GM12878 (cell line): Measurements from ENCODE around the gene DNAJC17.

Experiments
- CHD2 ChIP-seq: IDR thresholded peaks from 2 replicates; pipeline ENCODE4 v1.6.1; 2011; ENCODE audit warnings: low read depth, low read length, improper control_type of control experiment, borderline replicate concordance
- CREB1 ChIP-seq: IDR thresholded peaks from 2 replicates; pipeline ENCODE4 v1.6.1; 2012; ENCODE audit warnings: low read depth, mild to moderate bottlenecking, inconsistent platforms
- CREM ChIP-seq: IDR thresholded peaks from 2 replicates; pipeline ENCODE4 v1.6.1; 2014; ENCODE audit warnings: antibody characterized with exemption, low read depth
- CTCF ChIP-seq, 3 experiments: IDR thresholded peaks in 2 of 3; conservative IDR thresholded peaks in 1 of 3; 2 replicates each; pipeline ENCODE4 v1.5.1; 2011; ENCODE audit warnings: low read depth in 3 of 3, low read length in 3 of 3, mild to moderate bottlenecking in 3 of 3, control low read depth in 2 of 3, moderate library complexity in 2 of 3, inconsistent platforms in 1 of 3, mixed read lengths in 1 of 3; ENCODE audit not compliant: control insufficient read depth in 2 of 3, insufficient read depth in 1 of 3; ENCODE audit errors: extremely low read depth in 1 of 3
- E2F4 ChIP-seq: IDR thresholded peaks from 2 replicates; pipeline ENCODE4 v1.6.1; 2012; ENCODE audit warnings: low read depth, low read length, improper control_type of control experiment
- KDM1A ChIP-seq: fragments of 200-600 bp; sonication (generic); IDR thresholded peaks from 2 replicates; pipeline ENCODE4 v1.6.1; 2016; ENCODE audit warnings: borderline replicate concordance
- NFIC ChIP-seq: IDR thresholded peaks from 2 replicates; pipeline ENCODE4 v1.6.1; 2012; ENCODE audit warnings: low read depth, mild to moderate bottlenecking, inconsistent platforms, low read length, moderate library complexity
- POLR2A ChIP-seq: IDR thresholded peaks from 2 replicates; pipeline ENCODE4 v1.6.1; 2011; ENCODE audit warnings: low read depth, mild to moderate bottlenecking, low read length
- POLR2AphosphoS5 ChIP-seq: IDR thresholded peaks from 2 replicates; pipeline ENCODE4 v1.6.1; 2011; ENCODE audit warnings: mild to moderate bottlenecking, low read length, inconsistent platforms
- RCOR1 ChIP-seq: conservative IDR thresholded peaks from 2 replicates; pipeline ENCODE4 v1.6.1; 2012; ENCODE audit warnings: low read depth, low read length, improper control_type of control experiment
- ZNF24 ChIP-seq: fragments of 450-650 bp; IDR thresholded peaks from 2 replicates; pipeline ENCODE4 v1.6.1; 2017; ENCODE audit warnings: antibody characterized with exemption, mild to moderate bottlenecking

- TF ChIP-seq CREB1, result no peak
- no peak for TF ChIP-seq CREM
- TF ChIP-seq KDM1A, result no peak
- no peak for TF ChIP-seq CTCF (IDR thresholded peaks at IDR 0.05 in 2 of 3, conservative IDR thresholded peaks at IDR 0.05 in 1 of 3; ENCODE audit: control insufficient read depth in 2 of 3, extremely low read depth in 1 of 3, insufficient read depth in 1 of 3, low read depth in 3 of 3, low read length in 3 of 3)
- no peak for TF ChIP-seq NFIC
- no peak for TF ChIP-seq E2F4
- no peak for TF ChIP-seq POLR2AphosphoS5
- TF ChIP-seq RCOR1, result no peak
- no peak for TF ChIP-seq CHD2
- TF ChIP-seq ZNF24, result no peak
- TF ChIP-seq POLR2A, result no peak
Measured at GRCh38 chr15:40768521-40769273, 38.6 kb downstream of the DNAJC17 start.
